Measurements from ENCODE around the gene IGHMBP2. TPM values are rescaled to one million over a fixed set of nuclear protein-coding genes. Genes with fewer than 3 reads are reported as not detected.
"Not testable (repeated sequence)": the region's sequence is repeated elsewhere in the genome, so short reads cannot be mapped to it uniquely, and the experiment has no call there.

The IGHMBP2 gene
- total RNA-seq, 1 donor from 2014 or later = 30.8 TPM

DNA sequence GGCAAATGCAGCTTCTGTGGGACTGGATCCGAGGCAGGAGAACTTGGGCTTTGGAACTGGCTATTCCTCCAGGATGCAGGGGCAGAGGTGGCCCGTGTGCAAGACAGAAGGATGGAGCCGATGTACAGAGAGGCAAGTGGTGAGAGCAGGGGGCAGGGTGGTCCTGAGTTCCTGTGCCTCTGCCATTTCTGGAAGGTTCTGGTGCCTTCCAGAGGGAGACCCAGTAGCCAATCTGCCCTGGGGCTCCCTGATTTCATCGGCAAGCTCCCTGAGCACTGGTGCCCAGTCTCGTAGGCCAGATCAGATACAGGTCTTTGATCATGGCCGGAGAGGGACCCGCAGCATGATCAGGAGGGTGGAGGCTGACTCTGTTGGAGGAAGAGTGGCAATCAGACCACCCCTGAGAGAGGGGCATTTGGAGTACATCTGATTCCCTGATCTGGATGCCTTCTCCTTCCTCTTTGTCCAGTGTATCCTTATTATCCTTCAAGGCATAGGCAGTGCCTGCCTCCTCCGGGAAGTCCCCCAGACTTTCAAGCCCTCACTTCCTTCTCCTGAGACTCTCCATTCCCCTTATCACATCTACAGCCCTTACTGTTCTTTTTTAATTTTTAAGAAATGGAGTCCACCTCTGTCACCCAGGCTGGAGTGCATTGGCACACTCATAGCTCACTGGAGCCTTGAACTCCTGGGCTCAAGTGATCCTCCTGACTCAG, 67.4 kb downstream of the IGHMBP2 start:
- Mint-ChIP-seq H3K36me3 (ENCODE audit: unreplicated experiment) (peaks cover 2% of the 10 kb centered on the region), H3K27me3 (ENCODE audit: unreplicated experiment) (peaks cover 3% of the 10 kb centered on the region), H3K4me3 (ENCODE audit: unreplicated experiment) (no peak overlapping the region), H3K9me3 (ENCODE audit: unreplicated experiment) (peaks cover 4% of the 10 kb centered on the region), H3K27ac (ENCODE audit: unreplicated experiment) (no peak overlapping the region), H3K4me1 (ENCODE audit: low read depth, unreplicated experiment) (peaks cover 4% of the 10 kb centered on the region)
- peak; percentile 2 for DNase-seq
- TF ChIP-seq, protein P1, sequence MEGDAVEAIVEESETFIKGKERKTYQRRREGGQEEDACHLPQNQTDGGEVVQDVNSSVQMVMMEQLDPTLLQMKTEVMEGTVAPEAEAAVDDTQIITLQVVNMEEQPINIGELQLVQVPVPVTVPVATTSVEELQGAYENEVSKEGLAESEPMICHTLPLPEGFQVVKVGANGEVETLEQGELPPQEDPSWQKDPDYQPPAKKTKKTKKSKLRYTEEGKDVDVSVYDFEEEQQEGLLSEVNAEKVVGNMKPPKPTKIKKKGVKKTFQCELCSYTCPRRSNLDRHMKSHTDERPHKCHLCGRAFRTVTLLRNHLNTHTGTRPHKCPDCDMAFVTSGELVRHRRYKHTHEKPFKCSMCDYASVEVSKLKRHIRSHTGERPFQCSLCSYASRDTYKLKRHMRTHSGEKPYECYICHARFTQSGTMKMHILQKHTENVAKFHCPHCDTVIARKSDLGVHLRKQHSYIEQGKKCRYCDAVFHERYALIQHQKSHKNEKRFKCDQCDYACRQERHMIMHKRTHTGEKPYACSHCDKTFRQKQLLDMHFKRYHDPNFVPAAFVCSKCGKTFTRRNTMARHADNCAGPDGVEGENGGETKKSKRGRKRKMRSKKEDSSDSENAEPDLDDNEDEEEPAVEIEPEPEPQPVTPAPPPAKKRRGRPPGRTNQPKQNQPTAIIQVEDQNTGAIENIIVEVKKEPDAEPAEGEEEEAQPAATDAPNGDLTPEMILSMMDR (IDR thresholded peaks at IDR 0.05; ENCODE audit: partially characterized antibody, unreplicated experiment) = no peak

DNA sequence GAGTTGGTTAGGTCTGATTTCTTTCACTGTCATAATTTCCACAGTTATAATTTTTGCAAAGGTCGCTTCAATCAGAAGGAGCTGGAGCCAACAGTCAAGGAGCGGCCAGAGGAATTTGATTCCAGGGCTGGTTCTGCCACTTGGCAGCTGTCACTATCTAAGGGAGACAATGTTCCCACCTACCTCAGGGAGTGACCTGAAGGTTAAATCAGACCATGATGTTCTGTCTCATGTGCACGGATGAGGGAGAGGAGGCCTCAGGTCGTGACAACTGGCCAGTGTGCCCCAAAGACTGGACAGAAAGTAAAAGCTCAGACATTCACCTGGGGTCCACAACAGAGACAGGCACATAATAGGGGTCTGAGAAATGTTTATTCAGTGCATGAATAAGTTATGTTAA, 69.5 kb downstream of the IGHMBP2 start:
- Mint-ChIP-seq H3K9me3 (ENCODE audit: unreplicated experiment) (peaks cover 4% of the 10 kb centered on the region), H3K27me3 (ENCODE audit: unreplicated experiment) (peaks cover 1% of the 10 kb centered on the region), H3K4me3 (ENCODE audit: unreplicated experiment) (no peak overlapping the region), H3K27ac (ENCODE audit: unreplicated experiment) (no peak overlapping the region), H3K36me3 (ENCODE audit: unreplicated experiment) (no peaks in the 10 kb centered on the region), H3K4me1 (ENCODE audit: low read depth, unreplicated experiment) (peaks cover 6% of the 10 kb centered on the region)
- no peak for DNase-seq
- TF ChIP-seq, protein P1 (IDR thresholded peaks at IDR 0.05; ENCODE audit: partially characterized antibody, unreplicated experiment) = no peak

DNA sequence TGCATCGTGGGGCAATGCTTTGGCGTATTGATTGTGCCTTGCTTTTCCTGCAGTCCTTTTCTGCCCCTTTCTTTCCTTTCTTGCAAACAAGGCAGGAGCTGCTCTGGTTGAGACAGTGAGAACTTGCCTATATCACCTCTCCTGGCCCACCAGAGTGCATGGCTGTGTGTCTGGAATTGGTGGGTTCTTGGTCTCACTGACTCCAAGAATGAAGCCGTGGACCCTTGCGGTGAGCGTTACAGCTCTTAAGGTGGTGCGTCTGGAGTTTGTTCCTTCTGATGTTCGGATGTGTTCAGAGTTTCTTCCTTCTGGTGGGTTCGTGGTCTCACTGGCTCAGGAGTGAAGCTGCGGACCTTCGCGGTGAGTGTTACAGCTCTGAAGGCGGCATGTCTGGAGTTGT, 70.0 kb downstream of the IGHMBP2 start:
- not testable (repeated sequence) for H3K27ac Mint-ChIP-seq (ENCODE audit: unreplicated experiment); H3K4me1 Mint-ChIP-seq (ENCODE audit: low read depth, unreplicated experiment); H3K36me3 Mint-ChIP-seq (ENCODE audit: unreplicated experiment); H3K27me3 Mint-ChIP-seq (ENCODE audit: unreplicated experiment); DNase-seq; H3K4me3 Mint-ChIP-seq (ENCODE audit: unreplicated experiment); H3K9me3 Mint-ChIP-seq (ENCODE audit: unreplicated experiment)

DNA sequence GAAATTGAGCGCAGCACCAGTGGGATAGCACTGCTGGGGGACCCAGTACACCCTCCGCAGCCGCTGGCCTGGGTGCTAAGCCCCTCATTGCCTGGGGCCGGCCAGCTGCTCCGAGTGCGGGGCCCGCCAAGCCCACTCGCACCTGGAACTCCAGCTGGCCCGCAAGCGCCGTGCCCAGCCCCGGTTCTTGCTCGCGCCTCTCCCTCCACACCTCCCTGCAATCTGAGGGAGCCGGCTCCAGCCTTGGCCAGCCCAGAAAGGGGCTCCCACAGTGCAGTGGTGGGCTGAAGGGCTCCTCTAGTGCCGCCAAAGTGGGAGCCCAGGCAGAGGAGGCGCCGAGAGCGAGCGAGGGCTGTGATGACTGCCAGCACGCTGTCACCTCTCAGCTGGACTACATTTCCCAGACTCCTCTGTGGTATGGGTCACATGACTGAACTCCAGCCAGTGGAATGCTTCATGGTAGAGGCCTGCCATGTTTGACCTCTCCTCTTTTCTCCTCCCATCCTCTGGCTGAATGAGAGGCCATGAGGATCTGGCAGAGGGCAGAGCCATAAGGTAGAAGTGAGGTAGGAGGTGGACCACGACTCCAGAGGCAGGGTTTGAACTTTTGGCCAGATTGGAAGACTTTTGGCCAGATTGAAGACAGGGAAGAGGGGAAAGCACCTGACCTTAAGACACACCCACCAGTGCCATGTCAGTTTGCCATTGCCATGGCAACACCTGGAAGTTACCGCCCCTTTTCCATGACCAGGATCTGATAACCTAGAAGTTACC, 70.9 kb downstream of the IGHMBP2 start:
- no peak for DNase-seq
- Mint-ChIP-seq H3K4me1 (ENCODE audit: low read depth, unreplicated experiment) (peaks cover 11% of the 10 kb centered on the region), H3K4me3 (ENCODE audit: unreplicated experiment) (no peak overlapping the region), H3K27ac (ENCODE audit: unreplicated experiment) (no peak overlapping the region), H3K27me3 (ENCODE audit: unreplicated experiment) (peaks cover 5% of the 10 kb centered on the region), H3K9me3 (ENCODE audit: unreplicated experiment) (peaks cover 6% of the 10 kb centered on the region), H3K36me3 (ENCODE audit: unreplicated experiment) (no peaks in the 10 kb centered on the region)
- TF ChIP-seq, protein P1 (IDR thresholded peaks at IDR 0.05; ENCODE audit: partially characterized antibody, unreplicated experiment) = no peak

DNA sequence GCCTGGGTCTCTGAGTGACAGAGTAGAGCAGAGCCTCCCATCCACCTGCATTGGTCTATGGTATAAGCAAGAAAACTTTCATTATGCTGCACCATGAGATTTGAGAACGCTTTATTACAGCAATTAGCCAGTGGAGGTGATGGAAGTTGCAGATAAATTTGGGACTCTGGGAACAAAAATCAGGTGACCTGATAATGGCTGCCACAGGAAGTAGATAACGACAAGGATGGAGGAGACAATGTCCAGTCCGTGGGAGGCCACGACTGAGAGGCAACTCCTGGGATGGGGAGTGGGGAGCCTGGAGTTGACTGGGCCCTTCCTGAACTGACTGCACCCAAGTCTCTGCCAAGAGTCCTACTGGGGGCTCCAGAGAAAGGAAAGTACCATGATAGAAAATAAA, 72.4 kb downstream of the IGHMBP2 start:
- H3K4me1 Mint-ChIP-seq (ENCODE audit: low read depth, unreplicated experiment) = peaks cover 11% of the 10 kb centered on the region
- TF ChIP-seq, protein P1 (IDR thresholded peaks at IDR 0.05; ENCODE audit: partially characterized antibody, unreplicated experiment) = no peak
- DNase-seq = no peak
- no peak overlapping the region for H3K4me3 Mint-ChIP-seq (ENCODE audit: unreplicated experiment)
- no peaks in the 10 kb centered on the region for H3K36me3 Mint-ChIP-seq (ENCODE audit: unreplicated experiment)
- peaks cover 7% of the 10 kb centered on the region for H3K9me3 Mint-ChIP-seq (ENCODE audit: unreplicated experiment)
- no peak overlapping the region for H3K27ac Mint-ChIP-seq (ENCODE audit: unreplicated experiment)
- peaks cover 5% of the 10 kb centered on the region for H3K27me3 Mint-ChIP-seq (ENCODE audit: unreplicated experiment)
